Skeletal muscle tissue (tissue), 4 donors: ENCODE measurements around the gene BTRC. TPM values are rescaled to one million over a fixed set of nuclear protein-coding genes. Genes with fewer than 3 reads are reported as not detected.

Experiments
- H3K27ac ChIP-seq: one replicate; pipeline ENCODE4 v1.7.0; 2013; ENCODE audit warnings: mild to moderate bottlenecking, low read depth, low read length, inconsistent platforms
- H3K27me3 ChIP-seq, 3 donors: one replicate each; pipeline ENCODE4 v1.7.0; 2013; ENCODE audit warnings: low read length in 3 of 3; ENCODE audit not compliant: control insufficient read depth in 3 of 3, insufficient read depth in 3 of 3
- H3K36me3 ChIP-seq, 3 donors: one replicate each; pipeline ENCODE4 v1.7.0; 2013; ENCODE audit warnings: low read length in 3 of 3; ENCODE audit not compliant: control insufficient read depth in 3 of 3, insufficient read depth in 3 of 3
- H3K4me1 ChIP-seq, 3 donors: one replicate each; pipeline ENCODE4 v1.7.0; 2013; ENCODE audit warnings: low read length in 3 of 3, mild to moderate bottlenecking in 3 of 3; ENCODE audit not compliant: control insufficient read depth in 3 of 3, insufficient read depth in 3 of 3
- H3K4me3 ChIP-seq, 3 donors: one replicate each; pipeline ENCODE4 v1.7.0; 2013; ENCODE audit warnings: low read length in 3 of 3
- H3K9ac ChIP-seq, 3 donors: one replicate each; pipeline ENCODE4 v1.7.0; 2013; ENCODE audit warnings: low read length in 3 of 3, mild to moderate bottlenecking in 3 of 3, moderate library complexity in 2 of 3, low read depth in 1 of 3
- H3K9me3 ChIP-seq, 3 donors: one replicate each; pipeline ENCODE4 v1.7.0; 2013; ENCODE audit warnings: low read length in 3 of 3; ENCODE audit not compliant: control insufficient read depth in 3 of 3
- total RNA-seq: library from RNA; depleted of rRNA; stranded (reverse); fragments of >200 nt; gene quantifications from one replicate; pipeline ENCODE4 v1.2.3, GENCODE V29; 2014
- donor health status: Osteomylitis.

The BTRC gene
- 19.8 TPM for total RNA-seq

DNA sequence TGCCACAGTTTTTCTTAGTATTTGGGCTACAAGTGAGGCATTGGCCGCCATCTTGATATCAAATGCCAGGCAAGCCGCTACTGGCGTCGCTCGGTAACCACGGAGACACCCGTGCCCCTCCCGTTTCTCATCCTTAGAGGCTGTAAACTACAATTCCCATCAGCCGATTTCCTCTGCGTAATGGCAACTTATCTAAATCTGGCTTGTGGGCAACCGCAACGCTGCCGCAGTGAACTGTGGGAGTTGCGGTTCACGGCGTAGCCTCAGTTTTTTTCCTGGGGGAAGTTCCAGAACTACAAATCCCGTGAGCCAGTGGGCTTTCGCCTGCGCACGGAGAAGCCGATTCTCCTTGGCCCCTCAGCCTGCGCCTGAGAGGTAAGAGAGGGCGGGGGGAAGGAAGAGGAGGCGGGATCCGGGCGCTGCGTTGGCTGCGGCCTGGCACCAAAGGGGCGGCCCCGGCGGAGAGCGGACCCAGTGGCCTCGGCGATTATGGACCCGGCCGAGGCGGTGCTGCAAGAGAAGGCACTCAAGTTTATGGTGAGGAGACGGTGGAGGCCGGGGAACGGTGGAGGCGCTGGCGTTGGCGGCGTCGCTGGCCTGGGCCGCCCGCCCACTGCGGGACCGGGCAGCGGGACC is at the start of gene BTRC:
Gene BTRC, plus strand, starts transcription at position 474 of the 636 bp plus-strand sequence. Its CDS starts 16 bp downstream, at position 490.
- Histone ChIP-seq H3K36me3 (no peaks in the 10 kb centered on the region), H3K9me3 (no peaks in the 10 kb centered on the region), H3K27ac (peak within 1 kb of the TSS; percentile 87), H3K4me1 (peaks cover 14 to 19% (median 16%) of the 10 kb centered on the region in 3 donors), H3K27me3 (no peaks in the 10 kb centered on the region), H3K4me3 (peak within 1 kb of the TSS; percentile 86 to 90 (median 87)), H3K9ac (peak within 1 kb of the TSS; percentile 75 to 91 (median 88))

DNA sequence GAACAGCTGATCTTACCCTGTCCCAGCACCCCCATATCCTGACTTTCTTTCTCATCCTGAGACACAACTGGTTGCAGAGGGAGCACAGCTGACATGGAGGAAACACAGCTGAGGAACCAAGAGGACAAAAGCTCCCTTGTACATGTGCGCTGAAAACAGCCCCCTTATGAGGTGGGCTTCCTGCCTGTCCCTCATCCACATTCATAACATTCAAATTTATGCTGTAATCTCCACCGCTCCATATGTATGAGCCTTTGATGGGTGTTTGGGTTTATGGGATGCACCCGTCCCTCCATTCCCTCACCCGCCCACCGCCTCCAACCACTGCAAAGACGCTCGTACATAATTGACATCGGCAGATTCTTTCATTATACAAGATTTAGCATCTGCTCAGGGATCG is 49.6 kb upstream of the BTRC start:
- Histone ChIP-seq H3K9ac (no peak overlapping the region), H3K36me3 (no peaks in the 10 kb centered on the region), H3K9me3 (no peaks in the 10 kb centered on the region), H3K4me1 (peaks cover 0 to 11% (median 0%) of the 10 kb centered on the region in 3 donors), H3K4me3 (no peak overlapping the region), H3K27ac (no peak overlapping the region), H3K27me3 (peaks cover 0 to 15% (median 3%) of the 10 kb centered on the region in 3 donors)

DNA sequence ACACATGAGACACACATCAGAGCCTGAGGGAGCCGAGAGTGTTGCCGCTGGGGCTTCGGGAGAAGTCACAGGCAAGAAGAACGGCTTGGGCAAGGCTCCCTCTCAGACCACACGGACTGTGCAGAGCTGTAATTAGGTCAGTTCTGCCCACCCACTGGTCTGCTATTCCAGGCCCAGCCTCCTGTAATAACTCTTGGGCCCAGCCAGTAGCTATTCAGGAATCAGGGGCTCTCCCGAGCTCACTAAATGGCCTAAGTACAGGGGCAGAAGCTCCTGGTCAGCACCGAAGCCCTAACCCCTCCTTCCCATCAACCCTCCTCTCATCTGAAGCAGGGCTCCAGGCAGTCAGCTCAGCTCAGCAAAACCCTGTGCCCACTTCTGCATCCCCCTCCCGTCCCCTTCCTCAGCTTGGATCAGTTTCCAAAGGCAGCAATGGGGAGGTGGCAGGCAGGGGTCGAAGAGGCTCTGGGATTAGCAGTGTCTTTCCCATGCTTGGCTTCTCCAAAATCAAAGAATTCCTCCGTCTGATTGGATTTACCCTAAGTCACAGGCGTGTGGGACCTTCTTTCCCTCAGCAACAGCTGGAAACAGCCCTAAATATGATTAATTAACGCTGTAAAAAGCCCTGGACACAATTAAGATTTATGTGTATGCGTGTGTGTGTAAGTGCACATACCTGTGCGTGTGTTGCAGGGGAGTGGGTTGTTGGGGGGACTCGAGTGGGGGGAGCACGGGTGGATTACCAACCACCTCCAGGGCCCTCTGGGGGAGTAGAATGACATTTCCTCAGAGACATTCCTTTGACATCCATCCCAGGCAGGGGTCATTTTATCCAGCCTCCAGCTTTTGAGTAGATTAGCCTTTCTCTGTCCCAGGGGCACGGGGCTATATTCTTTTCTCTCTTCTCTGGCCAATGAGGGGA is 48.4 kb upstream of the BTRC start:
- no peak overlapping the region for H3K9ac ChIP-seq
- no peak overlapping the region for H3K27ac ChIP-seq
- H3K4me1 ChIP-seq, result peaks cover 0 to 10% (median 0%) of the 10 kb centered on the region in 3 donors
- H3K27me3 ChIP-seq, result peaks cover 0 to 24% (median 6%) of the 10 kb centered on the region in 3 donors
- no peaks in the 10 kb centered on the region for H3K9me3 ChIP-seq
- no peak overlapping the region for H3K4me3 ChIP-seq
- no peaks in the 10 kb centered on the region for H3K36me3 ChIP-seq

DNA sequence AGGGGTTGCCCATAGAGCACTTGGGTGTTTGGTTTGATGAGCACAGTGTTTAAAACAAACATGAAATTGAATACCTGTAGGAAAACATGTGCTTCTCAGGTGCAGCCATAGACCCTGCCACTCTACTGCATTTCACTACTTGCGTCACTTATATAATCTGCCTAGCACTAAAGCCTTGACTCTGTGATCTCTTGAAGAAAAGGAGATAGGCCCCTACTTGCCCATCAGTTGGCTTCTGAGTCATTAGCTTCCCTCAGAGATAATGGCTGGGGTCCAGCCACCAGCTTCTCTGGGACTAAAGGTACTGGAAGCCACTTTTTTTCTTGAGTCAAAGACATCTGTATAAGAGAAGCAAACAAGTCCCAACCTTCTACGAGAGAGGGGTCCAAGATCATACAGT is 45.9 kb upstream of the BTRC start:
- H3K9me3 ChIP-seq, result no peaks in the 10 kb centered on the region
- no peaks in the 10 kb centered on the region for H3K36me3 ChIP-seq
- no peak overlapping the region for H3K9ac ChIP-seq
- H3K4me1 ChIP-seq, result peaks cover 3 to 15% (median 4%) of the 10 kb centered on the region in 3 donors
- peaks cover 3 to 32% (median 14%) of the 10 kb centered on the region in 3 donors for H3K27me3 ChIP-seq
- no peak overlapping the region for H3K27ac ChIP-seq
- no peak overlapping the region for H3K4me3 ChIP-seq

DNA sequence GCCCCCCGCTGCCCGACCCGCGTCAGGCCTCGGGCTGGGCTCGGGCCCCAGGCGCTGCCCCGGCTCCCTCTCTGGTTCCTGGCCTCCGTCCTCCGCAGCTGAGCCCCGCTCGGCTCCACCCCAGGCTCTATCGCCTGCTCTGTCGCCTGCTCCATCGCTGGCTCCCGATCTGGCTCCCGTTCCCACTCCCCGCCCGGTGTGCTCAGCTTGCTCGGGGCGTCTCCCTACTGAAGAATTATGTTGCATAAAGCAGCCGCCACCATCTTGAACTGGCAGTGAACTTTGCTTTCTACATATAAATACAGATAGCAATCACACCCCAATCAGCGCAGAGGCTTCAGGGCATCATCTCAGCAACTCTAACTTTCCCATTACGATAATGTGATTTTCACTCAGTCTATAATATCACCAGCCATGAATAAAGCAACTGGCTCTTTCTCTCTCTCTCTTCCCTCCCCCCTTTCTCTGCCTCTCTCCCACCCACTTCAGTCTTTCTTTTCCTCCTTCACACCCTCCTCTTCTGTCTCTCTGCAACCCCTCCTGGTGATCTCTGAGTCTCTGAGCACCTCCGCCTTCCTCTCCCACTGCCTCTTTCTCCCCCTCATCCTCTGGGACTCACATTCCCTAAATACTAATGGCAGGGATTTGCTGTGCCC is 43.3 kb upstream of the BTRC start:
- peak overlapping the region in 2 of 3 donors; percentile 8 to 48 for H3K9ac ChIP-seq
- H3K9me3 ChIP-seq, result no peaks in the 10 kb centered on the region
- H3K4me3 ChIP-seq, result peak overlapping the region; percentile 2 to 64 (median 61)

DNA sequence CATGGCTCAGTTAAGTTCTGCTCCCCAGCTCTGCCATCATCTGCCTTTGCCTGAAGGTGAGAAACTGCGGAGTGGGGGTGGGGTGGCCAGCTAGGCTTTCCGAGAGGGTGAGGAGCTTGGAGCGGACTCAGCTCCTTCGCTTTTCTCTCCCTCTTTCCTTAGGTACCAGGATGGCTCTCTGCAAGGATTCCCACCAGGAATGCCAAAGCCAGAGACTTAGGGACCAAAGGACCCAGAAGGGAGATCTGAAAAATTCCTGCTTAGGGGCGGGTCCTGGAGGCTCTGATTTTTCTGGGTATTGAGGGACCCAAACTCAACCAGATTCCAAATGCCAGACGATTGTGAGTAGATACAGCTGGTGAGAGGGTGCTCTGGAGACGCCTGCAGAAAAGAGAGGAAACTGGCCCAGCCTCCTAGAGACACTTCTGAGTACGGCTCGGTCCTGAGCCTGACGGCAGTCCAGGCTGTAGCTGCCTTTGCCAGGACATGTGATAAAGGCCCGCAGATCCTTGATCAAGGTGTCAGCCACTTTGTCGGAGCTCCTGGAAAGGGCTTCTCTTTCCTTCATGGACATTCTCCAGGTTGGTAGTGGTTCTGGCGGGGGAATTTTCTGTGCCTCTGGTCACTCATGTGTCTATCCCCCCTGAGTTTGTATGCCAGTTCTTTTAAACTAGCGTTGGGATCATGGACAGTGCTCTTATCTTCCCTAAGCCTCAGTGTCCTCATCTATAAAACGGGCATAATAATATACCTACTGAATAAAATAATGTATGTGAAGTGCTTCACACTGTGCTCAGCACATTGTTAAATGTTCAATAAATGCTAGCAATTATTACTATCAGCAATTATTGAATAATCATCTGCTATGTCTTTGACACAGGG is 42.5 kb upstream of the BTRC start:
- H3K4me1 ChIP-seq, result peaks cover 3 to 6% (median 4%) of the 10 kb centered on the region in 3 donors
- H3K36me3 ChIP-seq, result no peaks in the 10 kb centered on the region
- H3K9me3 ChIP-seq, result no peaks in the 10 kb centered on the region
- peak overlapping the region; percentile 48 to 68 (median 59) for H3K9ac ChIP-seq
- H3K4me3 ChIP-seq, result peak overlapping the region; percentile 61 to 67 (median 64)
- H3K27me3 ChIP-seq, result peaks cover 3 to 33% (median 14%) of the 10 kb centered on the region in 3 donors
- no peak overlapping the region for H3K27ac ChIP-seq

More for the DNA sequence above, 43.3 kb upstream of the BTRC start:
- Histone ChIP-seq H3K27ac (no peak overlapping the region), H3K36me3 (no peaks in the 10 kb centered on the region), H3K4me1 (peaks cover 3 to 8% (median 4%) of the 10 kb centered on the region in 3 donors), H3K27me3 (peaks cover 3 to 33% (median 14%) of the 10 kb centered on the region in 3 donors)

DNA sequence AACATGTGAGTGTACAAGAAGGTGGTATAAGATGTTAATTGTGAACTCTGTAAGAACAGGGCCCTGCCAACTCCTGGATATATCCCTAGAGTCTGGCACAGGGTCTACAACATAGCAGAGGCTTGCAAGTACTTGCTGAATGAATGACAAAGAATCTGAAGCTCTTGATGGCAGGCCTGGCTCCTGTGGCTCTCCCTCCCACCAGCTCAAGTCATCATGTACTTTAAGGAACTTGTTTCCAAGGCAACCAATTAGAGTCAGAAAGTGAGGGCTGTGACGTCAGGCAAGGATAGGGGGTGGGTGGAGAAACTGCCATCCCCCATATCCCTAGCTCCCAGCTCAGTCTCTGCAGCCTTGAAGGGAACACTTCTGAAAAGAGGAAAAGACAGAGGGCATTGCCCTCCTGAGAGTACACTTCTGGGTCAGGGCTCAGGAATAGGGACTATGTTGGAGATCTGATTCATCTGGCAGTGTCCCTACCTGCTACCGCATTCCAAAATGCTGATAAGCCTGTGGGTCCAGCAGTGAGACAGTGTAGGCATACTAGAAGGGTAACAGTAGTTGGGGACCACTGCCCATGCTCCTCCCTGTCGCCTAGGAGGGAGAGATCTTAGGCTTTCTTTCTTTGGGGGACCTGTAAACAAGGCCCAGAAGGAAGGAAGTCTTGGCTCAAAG is 34.6 kb upstream of the BTRC start:
- Histone ChIP-seq H3K4me3 (no peak overlapping the region), H3K9me3 (no peaks in the 10 kb centered on the region), H3K9ac (no peak overlapping the region), H3K36me3 (no peaks in the 10 kb centered on the region), H3K27me3 (peaks cover 0 to 16% (median 0%) of the 10 kb centered on the region in 3 donors), H3K27ac (no peak overlapping the region), H3K4me1 (no peaks in the 10 kb centered on the region)

DNA sequence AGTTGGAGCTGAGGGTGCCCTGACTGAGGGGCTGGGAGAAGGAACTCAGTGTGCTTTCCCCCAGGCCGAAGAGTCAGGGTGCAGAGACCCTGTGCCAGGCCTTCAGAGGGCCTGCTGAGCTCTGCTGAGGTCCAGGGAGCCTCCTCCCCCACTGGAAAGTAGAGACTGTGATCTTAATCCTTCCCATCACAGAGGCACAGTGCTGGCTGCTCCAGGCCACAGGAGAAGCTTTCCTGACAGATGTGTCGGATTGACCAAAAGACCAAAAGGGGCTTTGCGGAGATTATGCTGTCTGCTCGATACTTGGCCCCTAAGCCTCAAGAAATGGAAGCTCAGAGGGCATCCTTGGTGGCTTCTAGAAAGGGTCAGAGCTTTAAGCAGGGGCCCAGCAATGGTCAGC is 32.9 kb upstream of the BTRC start:
- no peak overlapping the region for H3K4me3 ChIP-seq
- H3K27ac ChIP-seq, result no peak overlapping the region

More for the DNA sequence above, 32.9 kb upstream of the BTRC start:
- H3K4me1 ChIP-seq, result no peaks in the 10 kb centered on the region
- no peaks in the 10 kb centered on the region for H3K36me3 ChIP-seq
- H3K9ac ChIP-seq, result no peak overlapping the region
- peaks cover 0 to 16% (median 0%) of the 10 kb centered on the region in 3 donors for H3K27me3 ChIP-seq
- no peaks in the 10 kb centered on the region for H3K9me3 ChIP-seq
